ENCODE results near the gene CMYA5.

GRCh38 chr5:79791843-79792242 is 102.2 kb downstream of the CMYA5 start:
- TF ChIP-seq, protein P1, sequence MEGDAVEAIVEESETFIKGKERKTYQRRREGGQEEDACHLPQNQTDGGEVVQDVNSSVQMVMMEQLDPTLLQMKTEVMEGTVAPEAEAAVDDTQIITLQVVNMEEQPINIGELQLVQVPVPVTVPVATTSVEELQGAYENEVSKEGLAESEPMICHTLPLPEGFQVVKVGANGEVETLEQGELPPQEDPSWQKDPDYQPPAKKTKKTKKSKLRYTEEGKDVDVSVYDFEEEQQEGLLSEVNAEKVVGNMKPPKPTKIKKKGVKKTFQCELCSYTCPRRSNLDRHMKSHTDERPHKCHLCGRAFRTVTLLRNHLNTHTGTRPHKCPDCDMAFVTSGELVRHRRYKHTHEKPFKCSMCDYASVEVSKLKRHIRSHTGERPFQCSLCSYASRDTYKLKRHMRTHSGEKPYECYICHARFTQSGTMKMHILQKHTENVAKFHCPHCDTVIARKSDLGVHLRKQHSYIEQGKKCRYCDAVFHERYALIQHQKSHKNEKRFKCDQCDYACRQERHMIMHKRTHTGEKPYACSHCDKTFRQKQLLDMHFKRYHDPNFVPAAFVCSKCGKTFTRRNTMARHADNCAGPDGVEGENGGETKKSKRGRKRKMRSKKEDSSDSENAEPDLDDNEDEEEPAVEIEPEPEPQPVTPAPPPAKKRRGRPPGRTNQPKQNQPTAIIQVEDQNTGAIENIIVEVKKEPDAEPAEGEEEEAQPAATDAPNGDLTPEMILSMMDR (IDR thresholded peaks at IDR 0.05), result no peak
- TF ChIP-seq POLR2A (IDR thresholded peaks at IDR 0.05), result no peak
